ENCODE data around the gene HOXB5.

DNA sequence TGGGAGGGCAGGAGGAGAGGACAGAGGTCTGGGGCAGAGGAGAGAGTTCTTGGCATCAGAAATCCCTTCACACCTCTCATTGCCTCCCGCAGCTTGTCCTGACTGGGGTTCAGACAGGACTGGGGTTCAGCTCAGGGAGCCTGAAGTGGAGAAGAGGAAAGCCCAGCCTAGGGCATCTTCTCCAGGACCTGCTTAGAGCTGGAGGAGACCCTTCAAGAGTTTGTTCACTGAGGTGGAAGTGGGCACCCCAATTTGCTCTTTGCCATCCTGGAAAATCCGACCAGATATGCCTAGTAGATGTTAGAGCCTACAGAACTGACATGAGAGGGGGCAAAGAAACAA, 5.5 kb downstream of the HOXB5 start:
- TF ChIP-seq EZH2 (IDR thresholded peaks at IDR 0.05; ENCODE audit: insufficient read depth, low read length), result peak; percentile 60
- TF ChIP-seq, protein P1, sequence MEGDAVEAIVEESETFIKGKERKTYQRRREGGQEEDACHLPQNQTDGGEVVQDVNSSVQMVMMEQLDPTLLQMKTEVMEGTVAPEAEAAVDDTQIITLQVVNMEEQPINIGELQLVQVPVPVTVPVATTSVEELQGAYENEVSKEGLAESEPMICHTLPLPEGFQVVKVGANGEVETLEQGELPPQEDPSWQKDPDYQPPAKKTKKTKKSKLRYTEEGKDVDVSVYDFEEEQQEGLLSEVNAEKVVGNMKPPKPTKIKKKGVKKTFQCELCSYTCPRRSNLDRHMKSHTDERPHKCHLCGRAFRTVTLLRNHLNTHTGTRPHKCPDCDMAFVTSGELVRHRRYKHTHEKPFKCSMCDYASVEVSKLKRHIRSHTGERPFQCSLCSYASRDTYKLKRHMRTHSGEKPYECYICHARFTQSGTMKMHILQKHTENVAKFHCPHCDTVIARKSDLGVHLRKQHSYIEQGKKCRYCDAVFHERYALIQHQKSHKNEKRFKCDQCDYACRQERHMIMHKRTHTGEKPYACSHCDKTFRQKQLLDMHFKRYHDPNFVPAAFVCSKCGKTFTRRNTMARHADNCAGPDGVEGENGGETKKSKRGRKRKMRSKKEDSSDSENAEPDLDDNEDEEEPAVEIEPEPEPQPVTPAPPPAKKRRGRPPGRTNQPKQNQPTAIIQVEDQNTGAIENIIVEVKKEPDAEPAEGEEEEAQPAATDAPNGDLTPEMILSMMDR (IDR thresholded peaks at IDR 0.05; ENCODE audit: insufficient read depth, low read depth, low read length), result no peak
